ENCODE data around the gene HDLBP. TPM values are rescaled to one million over a fixed set of nuclear protein-coding genes. Genes with fewer than 3 reads are reported as not detected.

Gene HDLBP
- polyA plus RNA-seq, 3 donors: 187 to 327 (median 208) TPM

- 59 to 82% (median 82%) methylated on average over 12 of the region's 12 CpGs for WGBS, 3 donors
- no peak overlapping the region for H3K27ac ChIP-seq (ENCODE audit: low read depth, low read length)
These were observed 48.0 kb downstream of the HDLBP start for GRCh38 chr2:241267249-241268067.

- WGBS, 3 donors: 91 to 95% (median 92%) methylated on average over 5 of the region's 5 CpGs
These were observed 50.0 kb downstream of the HDLBP start for GRCh38 chr2:241265506-241265905.

GRCh38 chr2:241263061-241263460 is 52.4 kb downstream of the HDLBP start:
- WGBS, 3 donors: 76 to 90% (median 86%) methylated on average over 7 of the region's 7 CpGs
- H3K27ac ChIP-seq (ENCODE audit: low read depth, low read length): no peak overlapping the region

More at GRCh38 chr2:241265506-241265905, 50.0 kb downstream of the HDLBP start:
- H3K27ac ChIP-seq (ENCODE audit: low read depth, low read length): no peak overlapping the region

DNA sequence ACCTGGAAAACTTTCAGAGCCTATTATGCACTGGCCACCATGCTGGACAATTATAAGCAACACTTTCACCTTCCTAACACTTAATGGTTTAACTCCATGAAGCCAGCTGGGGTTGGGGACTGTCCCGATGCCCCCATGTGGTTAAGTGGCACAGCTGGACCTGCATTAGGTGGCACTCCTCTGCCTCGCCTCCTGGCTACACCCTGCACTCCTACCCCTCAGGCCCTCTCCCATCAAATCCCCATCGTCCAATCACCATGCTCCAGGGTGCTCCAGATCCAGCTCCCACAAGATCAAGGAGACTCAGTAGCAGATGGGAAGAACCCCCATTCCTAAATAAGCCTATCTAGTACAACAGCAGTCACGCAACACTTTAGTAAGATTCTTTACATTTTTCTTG is 53.8 kb downstream of the HDLBP start:
- H3K27ac ChIP-seq (ENCODE audit: low read depth, low read length): no peak overlapping the region
- 84 to 92% (median 90%) methylated on average over 4 of the region's 4 CpGs for WGBS, 3 donors

GRCh38 chr2:241260911-241261310 is 54.6 kb downstream of the HDLBP start:
- WGBS, 3 donors: 73 to 96% (median 91%) methylated on average over 3 of the region's 3 CpGs

DNA sequence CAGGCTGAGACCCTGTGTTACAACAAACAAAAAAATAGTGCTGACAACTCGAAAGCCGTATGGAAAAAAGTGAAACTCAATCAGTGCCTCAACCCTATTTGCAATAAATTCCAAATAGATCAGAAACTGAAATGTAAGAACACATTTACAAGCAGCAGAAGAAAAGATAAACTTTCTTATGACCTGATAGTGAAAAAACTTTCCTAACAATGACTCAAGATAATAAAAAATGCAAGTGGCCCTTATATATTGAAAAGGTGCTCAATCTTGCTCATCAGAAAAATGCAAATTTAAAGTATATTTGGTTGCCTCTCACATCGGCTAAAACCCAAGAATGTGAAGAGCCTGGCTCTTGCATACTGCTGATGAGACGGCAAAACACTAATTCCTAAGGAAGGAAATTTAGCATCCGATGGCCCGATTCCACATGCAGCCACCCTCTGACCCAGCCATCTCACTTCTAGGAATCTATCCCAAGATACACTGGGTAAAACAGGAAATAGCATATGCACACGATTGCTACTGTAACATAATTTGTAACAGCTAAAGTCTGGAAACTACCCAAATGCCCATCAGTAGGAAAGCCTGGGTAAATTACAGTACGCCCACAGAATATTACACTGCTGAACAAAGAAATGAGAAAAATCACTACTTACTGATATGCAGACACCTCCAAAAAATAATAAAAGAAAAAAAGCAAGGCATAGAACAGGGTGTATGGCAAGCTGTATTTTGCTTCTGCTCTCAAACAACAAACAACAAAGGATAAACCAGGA is 56.8 kb downstream of the HDLBP start:
- no peak overlapping the region for H3K27ac ChIP-seq (ENCODE audit: low read depth, low read length)
- 59 to 62% (median 62%) methylated on average over 8 of the region's 8 CpGs for WGBS, 3 donors

More at GRCh38 chr2:241260911-241261310, 54.6 kb downstream of the HDLBP start:
- H3K27ac ChIP-seq (ENCODE audit: low read depth, low read length): no peak overlapping the region

DNA sequence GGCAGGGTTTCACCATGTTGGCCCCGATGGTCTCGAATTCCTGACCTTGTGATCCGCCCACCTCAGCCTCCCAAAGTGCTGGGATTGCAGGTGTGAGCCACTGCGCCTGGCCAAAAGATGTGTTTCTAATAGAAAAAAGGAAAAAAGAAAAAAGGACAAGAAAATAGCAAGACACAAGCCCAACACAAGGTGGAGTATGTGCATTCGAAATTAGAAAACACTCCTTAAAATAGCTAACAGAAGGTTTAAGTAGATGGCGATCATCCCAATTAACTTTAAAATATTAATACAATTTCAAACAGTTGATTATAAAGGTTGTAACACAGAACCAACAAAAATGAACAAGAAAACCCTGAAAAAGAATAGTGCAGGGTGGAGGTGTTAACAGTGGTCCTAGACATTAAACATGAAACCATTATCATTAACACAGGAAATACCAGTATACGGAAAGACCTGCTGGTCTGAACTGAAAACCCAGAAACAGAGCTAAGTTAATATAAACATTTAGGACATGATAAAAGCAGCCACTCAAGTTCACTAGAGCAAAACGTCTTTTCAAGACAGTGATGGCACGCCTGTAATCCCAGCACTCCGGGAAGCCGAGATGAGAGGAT is 57.9 kb downstream of the HDLBP start:
- no peak overlapping the region for H3K27ac ChIP-seq (ENCODE audit: low read depth, low read length)
- WGBS, 3 donors: 79 to 87% (median 80%) methylated on average over 11 of the region's 11 CpGs

DNA sequence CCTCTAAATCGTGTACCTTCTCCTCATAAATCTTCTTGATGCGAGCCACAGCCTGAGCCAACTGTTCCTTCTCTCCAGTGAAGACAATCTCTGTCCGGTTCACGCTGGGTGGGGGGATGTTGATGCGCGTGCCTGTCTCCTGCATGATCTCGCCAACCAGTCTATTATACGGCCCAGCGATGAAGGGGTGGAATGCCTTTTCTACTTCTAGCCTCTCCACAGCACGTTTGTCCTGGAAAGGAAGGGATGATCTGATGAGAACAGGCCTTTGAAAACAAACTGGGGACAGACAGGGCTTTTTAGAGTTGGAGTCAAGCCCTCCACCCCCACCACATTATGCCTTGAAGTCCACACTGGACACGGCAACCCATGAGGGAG is 59.3 kb downstream of the HDLBP start:
- 73 to 89% (median 82%) methylated on average over 11 of the region's 11 CpGs for WGBS, 3 donors
- H3K27ac ChIP-seq (ENCODE audit: low read depth, low read length): no peak overlapping the region

DNA sequence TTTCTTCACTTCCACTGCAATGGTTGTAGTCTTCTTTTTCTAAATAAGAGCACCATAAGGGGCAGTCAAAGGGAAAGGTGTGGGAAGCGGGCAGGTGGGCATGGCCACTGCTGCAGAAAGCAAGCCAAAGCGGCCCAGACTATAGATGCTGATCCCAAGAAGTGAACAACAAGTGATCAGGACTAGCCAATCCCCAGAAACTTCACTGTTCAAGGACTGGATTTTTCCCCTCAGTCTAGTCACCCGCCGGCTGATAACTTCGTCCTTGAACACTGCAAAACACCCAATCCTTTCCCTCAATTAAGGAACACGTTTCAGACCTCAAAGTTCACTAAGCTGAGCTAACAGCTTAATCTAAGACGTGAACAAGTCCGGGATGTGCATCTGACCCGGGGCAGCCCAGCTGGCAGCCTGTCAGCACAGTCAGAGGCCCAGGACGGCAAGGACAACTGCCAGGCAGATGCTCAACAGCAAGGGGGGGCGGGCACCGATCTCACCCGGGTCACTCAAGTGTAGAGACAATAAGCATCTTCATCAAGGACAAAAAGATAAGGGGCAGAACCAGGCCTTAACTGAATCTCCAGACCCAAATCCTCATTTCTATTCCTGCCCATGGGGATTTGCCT is 59.8 kb downstream of the HDLBP start:
- 45 to 88% (median 81%) methylated on average over 13 of the region's 13 CpGs for WGBS, 3 donors
- no peak overlapping the region for H3K27ac ChIP-seq (ENCODE audit: low read depth, low read length)

DNA sequence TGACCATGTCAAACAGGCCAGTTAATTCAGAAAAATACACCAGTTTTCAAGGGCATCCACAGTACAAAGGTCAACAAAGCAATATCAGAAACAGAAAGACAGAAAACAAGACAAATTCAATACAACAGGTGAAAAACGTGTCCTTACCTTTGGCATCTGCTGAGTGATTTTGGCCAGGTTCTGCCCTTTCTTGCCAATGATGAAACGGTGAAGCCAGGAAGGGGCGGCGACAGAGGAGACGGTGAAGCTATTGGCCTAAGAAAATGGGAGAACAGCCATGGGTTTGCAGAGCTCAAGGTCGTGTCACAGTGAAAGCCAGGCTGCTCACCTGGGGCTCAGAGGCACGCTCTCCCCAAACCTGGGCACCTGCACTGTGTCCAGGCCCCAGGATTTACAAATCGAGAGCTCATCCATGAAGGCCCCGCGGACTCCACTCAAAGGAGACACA is 60.5 kb downstream of the HDLBP start:
- WGBS, 3 donors: 45 to 96% (median 88%) methylated on average over 10 of the region's 10 CpGs
- no peak overlapping the region for H3K27ac ChIP-seq (ENCODE audit: low read depth, low read length)

DNA sequence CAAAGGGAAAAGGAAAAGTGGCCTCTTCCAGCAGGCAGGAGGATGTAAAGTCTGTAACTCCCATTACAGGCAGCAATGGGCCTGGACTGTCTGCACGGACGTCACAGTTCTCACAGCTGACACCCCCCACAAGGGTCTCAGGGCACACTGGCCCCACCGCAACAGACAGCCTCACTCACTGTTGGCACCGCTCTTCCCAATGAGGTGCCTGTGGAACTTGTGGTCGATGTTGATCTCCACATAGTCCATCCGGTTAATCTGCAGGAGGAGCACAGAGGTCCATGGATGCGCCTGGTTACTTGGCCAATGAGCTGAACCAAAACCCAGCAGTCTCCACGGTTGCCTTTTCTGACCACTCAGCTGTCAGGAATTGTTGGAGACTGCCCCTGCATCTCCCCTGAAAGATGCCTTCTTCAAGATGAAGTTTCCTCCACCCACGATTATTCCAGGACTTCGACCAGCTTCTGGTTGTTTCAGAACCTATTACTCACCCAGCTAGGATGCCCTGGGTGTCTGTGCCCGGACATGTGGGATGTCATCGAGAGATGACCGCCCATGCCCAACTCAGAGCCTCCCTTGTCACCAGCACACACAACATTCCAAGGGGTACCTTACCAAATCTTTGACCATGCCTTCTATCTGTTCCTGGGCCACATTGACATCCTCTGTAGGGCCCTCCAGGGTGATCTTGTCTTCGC is 62.5 kb downstream of the HDLBP start:
- WGBS, 3 donors: 90 to 93% (median 93%) methylated on average over 14 of the region's 14 CpGs
- no peak overlapping the region for H3K27ac ChIP-seq (ENCODE audit: low read depth, low read length)

- no peak overlapping the region for H3K27ac ChIP-seq (ENCODE audit: low read depth, low read length)
- 92 to 94% (median 93%) methylated on average over 14 of the region's 14 CpGs for WGBS, 3 donors
These were observed 65.8 kb downstream of the HDLBP start for GRCh38 chr2:241249654-241250053.

GRCh38 chr2:241248897-241249296 is 66.6 kb downstream of the HDLBP start:
- WGBS, 3 donors: 70 to 87% (median 80%) methylated on average over 6 of the region's 6 CpGs
- H3K27ac ChIP-seq (ENCODE audit: low read depth, low read length): no peak overlapping the region

- WGBS, 3 donors: 91 to 98% (median 97%) methylated on average over 11 of the region's 11 CpGs
- no peak overlapping the region for H3K27ac ChIP-seq (ENCODE audit: low read depth, low read length)
These were observed 67.2 kb downstream of the HDLBP start for GRCh38 chr2:241248289-241248688.

DNA sequence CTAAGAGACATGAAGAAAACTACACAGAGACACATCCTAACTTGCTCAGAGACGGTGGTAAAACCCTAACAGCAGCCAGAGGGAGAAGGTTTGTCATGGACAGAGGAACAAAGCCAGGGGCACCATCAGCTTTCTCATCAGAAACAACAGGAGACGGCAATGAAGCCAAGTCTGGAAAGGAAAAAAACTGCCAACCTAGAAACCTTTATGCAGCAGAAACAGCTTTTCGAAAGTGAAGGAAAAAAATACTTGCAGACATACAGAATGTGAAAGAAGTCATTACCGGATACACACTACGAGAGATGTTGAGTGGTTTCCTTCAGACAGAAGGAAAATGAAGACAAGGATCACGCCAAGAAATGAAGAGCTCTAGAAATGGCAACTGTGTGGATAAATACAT is 71.1 kb downstream of the HDLBP start:
- H3K27ac ChIP-seq (ENCODE audit: low read depth, low read length): no peak overlapping the region
- WGBS, 3 donors: 95 to 96% (median 95%) methylated on average over 6 of the region's 6 CpGs

GRCh38 chr2:241242306-241242705 is 73.2 kb downstream of the HDLBP start:
- H3K27ac ChIP-seq (ENCODE audit: low read depth, low read length): no peak overlapping the region
- 79 to 83% (median 80%) methylated on average over 14 of the region's 14 CpGs for WGBS, 3 donors

DNA sequence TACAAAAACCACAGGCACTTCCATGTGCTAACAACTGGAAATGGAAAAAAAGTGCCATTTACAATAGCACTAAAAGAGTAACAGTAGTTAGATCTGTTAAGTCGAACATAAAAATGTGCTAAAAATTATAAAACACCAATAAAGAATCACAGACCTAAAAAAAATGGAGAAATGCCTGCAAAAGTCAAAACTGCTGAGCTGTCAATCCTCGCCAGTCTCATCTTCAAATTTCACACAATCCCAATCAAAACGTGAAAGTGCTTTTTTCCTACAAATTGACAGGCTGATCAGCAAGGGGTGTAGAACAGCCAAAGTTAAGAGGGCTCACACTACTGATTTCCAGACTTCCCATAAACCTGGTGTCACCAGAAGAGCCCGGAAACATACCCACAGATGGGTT is 73.8 kb downstream of the HDLBP start:
- WGBS, 3 donors: 81 to 88% (median 83%) methylated on average over 4 of the region's 4 CpGs
- no peak overlapping the region for H3K27ac ChIP-seq (ENCODE audit: low read depth, low read length)

All from adipose tissue (tissue), 3 donors.